HG03439 (cell line): ENCODE measurements around the gene HLA-DPA1.

Source experiments
- ATAC-seq: cut with Tn5 transposase; IDR thresholded peaks from one replicate; pipeline ENCODE4 v1.9.1; 2021; ENCODE audit warnings: mild to moderate bottlenecking, moderate library complexity; ENCODE audit not compliant: unreplicated experiment

The HLA-DPA1 gene

GRCh38 chr6:33088931-33089620 lies 15.6 kb upstream of the HLA-DPA1 start:
- ATAC-seq: no peak

- ATAC-seq: no peak
Observed at GRCh38 chr6:33088258-33088930, 14.9 kb upstream of the HLA-DPA1 start.

GRCh38 chr6:33085627-33086026 lies 12.2 kb upstream of the HLA-DPA1 start:
- ATAC-seq: no peak

GRCh38 chr6:33082702-33083101 lies 9.3 kb upstream of the HLA-DPA1 start:
- no peak for ATAC-seq

- ATAC-seq: no peak
Observed at GRCh38 chr6:33081098-33081824, 7.8 kb upstream of the HLA-DPA1 start.

GRCh38 chr6:33080127-33081089 lies 7.0 kb upstream of the HLA-DPA1 start:
- no peak for ATAC-seq

- ATAC-seq: no peak
Observed at GRCh38 chr6:33079580-33079979, 6.1 kb upstream of the HLA-DPA1 start.

GRCh38 chr6:33078919-33079521 lies 5.6 kb upstream of the HLA-DPA1 start:
- ATAC-seq: no peak

- ATAC-seq: no peak
Observed at GRCh38 chr6:33078442-33078841, 5.0 kb upstream of the HLA-DPA1 start.

GRCh38 chr6:33077908-33078307 lies 4.5 kb upstream of the HLA-DPA1 start:
- ATAC-seq: no peak

- no peak for ATAC-seq
Observed at GRCh38 chr6:33076406-33076934, 3.0 kb upstream of the HLA-DPA1 start.

GRCh38 chr6:33075568-33076405 lies 2.3 kb upstream of the HLA-DPA1 start, which contains the start of gene HLA-DPB1:
Gene HLA-DPB1 (plus strand): TSS chr6:33075990. CDS start chr6:33076042, 52 bp downstream.
- ATAC-seq: peak; percentile 74

GRCh38 chr6:33075208-33075567 lies 1.7 kb upstream of the HLA-DPA1 start:
- no peak for ATAC-seq

GRCh38 chr6:33072508-33073100 lies 845 bp downstream of the HLA-DPA1 start:
- no peak for ATAC-seq

GRCh38 chr6:33071569-33071968 lies 1.9 kb downstream of the HLA-DPA1 start:
- ATAC-seq: no peak

- ATAC-seq: no peak
Observed at GRCh38 chr6:33070909-33071308, 2.5 kb downstream of the HLA-DPA1 start.

- no peak for ATAC-seq
Observed at GRCh38 chr6:33069021-33069738, 4.3 kb downstream of the HLA-DPA1 start.

- no peak for ATAC-seq
Observed at GRCh38 chr6:33066917-33067521, 6.4 kb downstream of the HLA-DPA1 start.
